ENCODE data around the gene GALNTL6.
"Not testable (repeated sequence)": the region's sequence is repeated elsewhere in the genome, so short reads cannot be mapped to it uniquely, and the experiment has no call there.

The GALNTL6 gene

DNA sequence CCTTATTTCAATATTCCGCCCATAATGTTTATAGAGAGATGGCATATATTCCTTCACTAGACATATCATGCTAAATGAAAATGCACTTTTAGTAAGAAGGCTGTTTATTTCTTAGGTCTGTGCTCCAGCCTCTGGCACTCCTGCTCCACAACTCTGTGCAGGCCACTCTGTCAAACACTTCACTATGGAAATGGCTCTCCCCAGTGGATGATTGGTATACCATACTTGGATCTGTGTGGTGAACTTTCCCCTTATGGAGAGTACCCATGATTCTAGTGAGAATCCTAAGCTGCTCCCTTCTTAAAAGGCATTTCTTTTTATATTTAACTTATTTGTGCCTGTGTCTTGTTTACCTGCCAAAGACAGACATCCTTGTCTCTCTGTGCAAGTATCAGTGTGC is 875.3 kb downstream of the GALNTL6 start:
- DNase-seq: no peak

DNA sequence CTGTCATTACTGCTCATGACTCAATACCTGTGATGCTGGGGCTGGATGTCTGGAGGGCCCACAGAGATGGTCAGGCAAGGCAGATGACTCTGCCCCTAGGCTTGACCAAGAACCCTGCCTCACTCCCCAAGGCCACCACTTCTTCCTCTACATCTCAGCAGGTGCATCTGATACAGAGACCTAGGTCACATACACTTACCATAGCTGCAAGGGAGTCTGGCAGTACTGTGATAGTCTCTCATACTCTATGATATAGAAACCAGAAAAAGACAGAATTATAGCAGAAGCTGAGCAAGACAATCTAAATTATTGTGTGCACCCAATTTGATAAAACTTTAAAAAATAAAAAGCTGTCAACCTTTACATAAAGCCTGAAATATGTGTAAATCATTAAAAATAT is 878.3 kb downstream of the GALNTL6 start:
- no peak for DNase-seq

DNA sequence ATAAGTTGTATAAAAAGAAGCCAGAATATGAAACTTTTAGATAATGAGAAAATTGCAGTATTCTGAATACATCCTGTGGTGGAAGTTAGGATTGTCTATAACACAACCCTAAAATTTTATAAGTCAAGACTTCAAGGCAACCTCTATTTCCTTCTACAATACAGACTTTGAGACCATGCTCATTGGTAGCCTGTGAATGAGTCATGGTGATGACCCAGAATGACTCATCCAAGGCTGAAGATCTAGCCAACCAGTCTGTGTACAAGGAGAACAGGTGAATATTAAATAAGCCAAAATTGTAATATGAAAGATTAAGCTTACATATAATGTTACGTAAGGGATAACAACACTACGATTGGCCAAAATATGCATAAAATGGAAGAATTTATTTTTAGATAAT is 879.5 kb downstream of the GALNTL6 start:
- DNase-seq: no peak

DNA sequence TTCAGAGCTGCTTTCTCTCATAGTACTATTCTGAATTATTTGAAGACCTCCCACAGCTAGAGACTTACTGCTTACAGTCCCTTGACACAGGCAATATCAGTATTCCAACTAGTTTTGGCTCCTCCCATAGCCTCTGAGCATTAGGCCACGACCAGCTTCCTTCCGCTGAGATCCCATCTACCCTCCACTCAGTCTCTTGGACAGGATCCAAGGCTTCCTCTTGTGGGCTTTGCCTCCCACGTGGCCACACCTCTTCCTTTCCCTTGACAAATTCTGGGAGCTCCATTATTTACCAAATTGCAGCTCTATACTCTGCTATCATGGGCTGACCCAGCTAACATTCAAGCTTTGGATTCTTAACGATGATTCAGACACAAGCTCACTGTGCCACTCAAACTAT is 885.1 kb downstream of the GALNTL6 start:
- no peak for DNase-seq

DNA sequence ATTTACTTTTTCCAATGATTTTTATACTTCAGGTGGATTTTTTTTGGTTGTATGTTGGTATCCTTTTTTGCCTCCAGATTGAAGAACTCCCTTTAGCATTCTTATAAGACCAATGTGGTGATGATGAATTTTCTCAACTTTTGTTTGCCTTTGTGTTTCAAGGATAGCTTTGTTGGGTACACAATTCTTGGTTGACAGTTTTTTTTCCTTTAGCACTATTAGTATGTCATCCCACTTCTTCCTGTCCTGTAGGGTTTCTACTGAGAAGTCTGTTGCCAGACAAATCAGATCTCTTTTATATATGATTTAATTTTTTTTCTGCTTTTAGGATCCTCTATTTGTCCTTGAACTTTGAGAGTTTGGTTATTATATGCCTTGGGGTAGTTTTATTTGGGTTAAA is 892.4 kb downstream of the GALNTL6 start:
- no peak for DNase-seq

DNA sequence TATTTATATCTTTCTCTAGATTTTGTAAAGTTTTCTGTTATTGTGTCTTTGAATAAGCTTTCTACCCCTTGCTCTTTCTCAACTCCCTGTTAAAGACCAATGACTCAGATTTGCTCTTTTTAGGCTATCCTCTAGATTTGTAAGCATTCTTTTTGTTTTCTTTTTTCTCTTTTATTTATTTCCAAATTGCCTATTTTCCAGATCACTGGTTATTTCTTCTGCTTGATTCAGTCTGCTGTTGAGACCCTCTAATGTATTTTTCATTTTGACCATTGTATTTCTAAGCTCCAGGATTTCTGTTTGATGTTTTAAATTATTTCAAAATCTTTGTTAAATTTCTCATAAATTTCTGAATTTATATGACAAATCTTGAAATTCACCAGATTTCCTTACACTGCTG is 892.8 kb downstream of the GALNTL6 start:
- DNase-seq: no peak

DNA sequence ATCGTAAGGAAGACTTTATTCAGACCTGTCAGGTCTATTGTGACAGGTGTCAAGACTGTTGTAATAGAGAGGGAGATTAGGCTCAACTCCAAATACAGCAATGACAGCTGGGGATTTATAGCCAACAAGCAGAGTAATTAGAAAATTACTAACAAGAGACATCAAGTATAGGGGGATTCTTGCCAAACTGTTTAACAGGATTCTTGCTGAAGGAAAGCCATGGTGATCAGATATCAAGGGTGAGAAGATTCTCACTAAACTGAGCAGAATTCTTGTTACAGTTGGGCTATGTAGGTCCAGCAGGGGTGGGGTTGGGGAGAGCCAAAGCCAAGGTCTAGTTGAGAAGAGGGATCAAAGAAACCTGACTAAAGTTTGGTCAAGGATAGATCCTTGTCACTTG is 894.4 kb downstream of the GALNTL6 start:
- DNase-seq: no peak

DNA sequence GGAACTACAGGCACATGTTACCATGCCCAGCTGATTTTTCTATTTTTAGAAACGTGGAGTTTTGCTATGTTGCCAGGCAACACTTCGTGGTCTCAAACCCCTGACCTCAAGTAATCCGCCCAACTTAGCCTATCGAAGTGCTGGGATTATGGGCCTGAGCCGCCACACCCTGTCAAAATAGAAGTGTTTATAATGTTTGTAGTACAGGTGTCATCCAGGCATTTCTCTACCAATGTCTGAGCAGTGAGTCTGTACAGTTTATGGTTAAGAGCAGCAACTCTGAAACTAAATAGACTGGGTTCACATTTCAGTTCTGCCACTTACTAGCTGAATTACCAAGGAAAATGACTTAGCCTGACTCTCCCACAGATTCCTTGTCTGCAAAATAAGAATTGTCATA is 895.0 kb downstream of the GALNTL6 start:
- DNase-seq: no peak

DNA sequence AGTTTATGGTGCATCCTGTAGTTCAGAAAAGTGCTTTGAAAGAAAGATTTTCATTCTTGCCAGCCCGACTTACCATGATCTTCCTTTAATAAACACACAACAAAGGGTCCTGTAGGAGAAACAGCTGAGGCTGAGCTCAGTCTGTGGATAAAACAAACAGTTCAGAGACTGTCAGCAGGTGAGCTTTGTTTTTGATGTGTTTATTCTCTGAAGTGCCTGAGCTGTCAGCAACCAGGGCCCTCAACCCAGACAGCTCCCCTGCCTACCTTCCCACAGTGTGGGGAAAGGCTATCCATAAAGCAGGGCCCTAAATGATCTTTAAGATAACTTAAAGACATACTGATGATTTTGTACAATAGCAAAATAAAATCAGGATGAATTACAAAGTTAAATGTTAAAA is 896.2 kb downstream of the GALNTL6 start:
- no peak for DNase-seq

DNA sequence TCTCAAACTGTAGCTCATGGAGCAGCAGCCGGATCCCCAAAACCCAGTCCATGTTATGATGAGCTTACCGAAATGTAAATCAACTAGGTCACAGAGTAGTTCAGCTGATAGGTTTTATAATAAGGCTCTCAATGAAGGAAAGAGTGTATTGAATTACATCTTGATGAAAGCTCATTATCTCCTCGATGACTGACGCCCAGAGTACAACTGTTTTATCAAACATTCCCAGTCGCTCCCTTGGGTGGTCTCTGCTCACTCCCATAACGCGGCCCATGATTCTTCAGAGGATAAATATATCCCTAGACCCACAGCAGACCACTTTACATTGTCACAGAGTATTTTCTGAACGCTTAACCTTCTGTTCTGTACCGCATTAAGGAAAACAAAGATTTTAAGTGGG is 903.1 kb downstream of the GALNTL6 start:
- no peak for DNase-seq

DNA sequence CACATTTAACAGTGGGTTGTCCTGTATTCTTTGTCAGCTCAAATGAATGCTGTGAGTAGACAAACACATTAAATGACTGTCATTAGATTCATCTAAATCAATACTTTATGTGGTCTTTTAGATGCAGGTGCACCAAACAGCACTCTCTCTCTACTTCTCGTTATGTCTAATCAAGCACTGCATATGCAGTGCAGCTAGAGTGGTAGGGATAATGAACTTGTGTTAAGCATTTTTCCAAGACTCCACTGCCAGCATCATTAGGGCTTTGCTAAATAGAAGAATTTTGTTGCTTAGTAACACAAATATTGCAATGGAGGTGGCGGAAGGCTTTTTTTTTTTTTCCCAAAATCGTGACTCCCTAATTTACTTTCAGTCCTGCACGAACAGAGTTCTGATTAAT is 908.5 kb downstream of the GALNTL6 start:
- DNase-seq: no peak

DNA sequence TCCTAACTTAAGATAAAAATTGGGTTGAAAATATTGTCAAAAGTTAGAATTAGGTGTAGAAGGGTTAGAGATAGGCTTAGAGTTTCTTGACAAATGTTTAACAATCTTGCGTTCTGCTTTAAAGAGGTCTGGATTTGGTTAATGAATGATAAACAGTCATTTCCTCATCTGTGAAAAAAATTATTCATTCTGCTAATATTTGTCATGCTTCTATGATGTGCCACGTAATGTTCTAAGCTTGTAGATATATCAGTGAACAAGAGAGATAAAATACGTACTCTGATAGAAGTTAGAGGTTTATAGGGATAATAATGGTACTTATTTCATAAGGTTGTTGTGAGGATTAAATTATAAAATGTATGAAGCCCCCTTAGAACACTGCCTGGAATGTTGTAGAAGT is 912.4 kb downstream of the GALNTL6 start:
- no peak for DNase-seq

DNA sequence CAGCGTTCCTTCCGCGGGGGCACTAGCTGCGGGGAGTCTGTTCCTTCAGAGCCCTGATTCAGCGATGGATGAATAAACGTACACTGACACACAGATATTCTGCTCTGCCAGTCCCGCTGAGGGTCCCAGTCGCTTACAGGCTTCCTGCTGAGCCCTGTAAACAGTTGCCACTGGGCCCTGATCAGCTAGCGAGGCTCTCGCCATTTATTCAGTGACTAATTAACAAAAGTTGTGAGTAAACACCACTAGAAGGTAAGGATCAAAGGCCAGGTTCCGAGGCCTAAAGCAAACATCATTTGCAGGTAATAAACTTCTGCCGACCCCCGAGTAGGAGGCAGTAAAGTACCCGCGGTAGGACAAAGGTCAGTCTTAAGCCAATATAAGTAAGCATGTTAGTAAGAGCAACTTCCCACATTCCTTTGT is 912.8 kb downstream of the GALNTL6 start:
- no peak for DNase-seq

DNA sequence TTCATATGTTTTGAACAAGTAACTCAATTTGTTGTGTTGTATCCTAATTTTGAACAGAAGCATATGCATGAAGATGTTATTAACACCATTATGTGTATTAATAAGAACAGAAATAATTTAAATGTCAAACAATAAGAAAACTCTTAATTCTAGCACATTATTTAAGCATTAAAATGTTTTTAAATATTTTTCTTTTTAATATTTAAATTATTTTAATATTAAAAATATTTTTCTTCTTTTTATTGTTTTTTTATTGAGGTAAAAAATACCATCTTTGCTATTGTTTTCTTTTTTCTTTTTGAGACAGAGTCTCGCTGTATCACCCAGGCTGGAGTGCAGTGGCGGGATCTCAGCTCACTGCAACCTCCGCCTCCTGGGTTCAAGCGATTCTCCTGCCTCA is 914.4 kb downstream of the GALNTL6 start:
- DNase-seq: no peak

DNA sequence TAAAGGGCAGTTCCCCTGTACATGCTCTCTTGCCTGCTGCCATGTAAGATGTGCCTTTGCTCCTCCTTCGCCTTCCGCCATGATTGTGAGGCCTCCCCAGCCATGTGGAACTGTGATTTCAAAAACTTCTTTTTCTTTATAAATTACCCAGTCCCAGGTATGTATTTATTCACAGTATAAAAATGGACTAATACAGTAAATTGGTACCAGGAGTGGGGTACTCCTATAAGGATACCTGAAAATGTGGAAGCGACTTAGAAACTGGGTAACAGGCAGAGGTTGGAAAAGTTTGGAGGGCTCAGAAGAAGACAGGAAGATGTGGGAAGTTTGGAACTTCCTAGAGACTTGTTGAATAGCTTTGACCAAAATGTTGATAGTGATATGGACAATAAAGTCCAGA is 920.4 kb downstream of the GALNTL6 start:
- not testable (repeated sequence) for DNase-seq

DNA sequence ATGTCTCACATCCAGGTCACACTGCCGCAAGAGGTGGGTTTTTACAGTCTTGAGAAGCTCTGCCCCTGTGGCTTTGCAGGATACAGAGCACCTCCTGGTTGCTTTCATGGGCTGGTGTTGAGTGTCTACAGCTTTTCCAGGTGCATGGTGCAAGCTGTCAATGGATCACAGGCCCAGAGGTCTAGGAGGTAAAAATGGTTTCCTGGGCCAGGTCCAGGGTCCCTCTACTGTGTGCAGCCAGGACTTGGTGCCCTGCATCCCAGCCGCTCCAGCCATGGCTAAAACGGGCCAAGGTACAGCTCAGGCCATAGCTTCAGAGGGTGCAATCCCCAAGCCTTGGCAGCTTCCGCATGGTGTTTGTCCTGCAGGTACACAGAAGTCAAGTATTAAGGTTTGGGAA is 921.4 kb downstream of the GALNTL6 start:
- no peak for DNase-seq

DNA sequence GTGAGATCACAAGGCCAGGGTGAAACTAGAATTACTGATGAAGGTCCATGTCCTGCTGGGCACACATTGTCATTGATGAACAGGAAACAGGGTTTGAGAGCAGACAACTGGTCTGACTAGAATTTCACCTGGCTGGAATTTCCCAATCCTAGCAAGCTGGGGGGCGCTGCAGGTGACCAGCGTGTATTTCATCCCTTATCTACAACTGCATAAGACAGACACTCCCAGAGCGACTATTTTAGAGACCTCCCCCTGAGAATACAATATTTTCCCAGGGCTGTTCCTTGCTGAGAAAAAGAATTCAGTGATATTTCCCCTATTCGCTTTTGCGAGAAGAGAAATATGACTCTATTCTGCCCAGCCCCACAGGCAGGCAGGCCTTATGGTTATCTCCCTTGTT is 922.8 kb downstream of the GALNTL6 start:
- DNase-seq: no peak

DNA sequence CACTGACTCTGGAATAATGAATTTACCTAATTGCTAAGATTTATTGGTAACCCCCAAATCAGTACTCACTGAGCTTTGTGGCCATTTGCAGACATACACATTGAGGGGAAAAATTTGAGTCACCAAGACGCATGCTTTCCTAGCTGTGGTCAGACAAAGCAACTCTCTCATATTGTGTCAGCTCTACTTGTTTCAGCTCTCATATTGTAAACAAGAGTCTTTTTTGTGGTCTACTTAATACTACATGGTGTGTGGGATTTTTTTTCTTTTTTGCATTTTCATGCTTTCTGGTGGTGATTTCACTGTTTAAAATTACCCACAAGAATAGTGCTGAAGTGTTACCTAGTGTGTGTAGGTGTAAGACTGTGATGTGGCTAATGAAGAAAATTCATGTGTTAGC is 927.2 kb downstream of the GALNTL6 start:
- DNase-seq: no peak

DNA sequence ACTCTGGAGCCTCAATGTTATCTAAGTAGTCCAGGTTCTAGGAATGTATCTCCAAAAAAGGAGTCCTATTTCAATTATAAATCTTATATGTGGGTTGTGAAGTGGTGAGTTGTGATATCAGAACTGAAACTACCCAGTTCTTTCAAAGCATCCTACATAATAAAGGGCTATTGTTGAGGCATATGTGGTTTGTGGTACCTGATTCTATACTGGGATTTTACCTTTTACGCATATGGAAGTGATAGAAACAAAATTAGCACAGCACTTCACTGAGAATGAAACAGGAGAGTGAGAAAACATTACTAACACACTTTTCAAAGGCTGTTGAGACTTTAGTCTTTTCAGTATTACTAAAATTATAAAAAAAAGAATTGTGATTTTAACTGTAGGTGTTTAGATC is 937.7 kb downstream of the GALNTL6 start:
- no peak for DNase-seq

DNA sequence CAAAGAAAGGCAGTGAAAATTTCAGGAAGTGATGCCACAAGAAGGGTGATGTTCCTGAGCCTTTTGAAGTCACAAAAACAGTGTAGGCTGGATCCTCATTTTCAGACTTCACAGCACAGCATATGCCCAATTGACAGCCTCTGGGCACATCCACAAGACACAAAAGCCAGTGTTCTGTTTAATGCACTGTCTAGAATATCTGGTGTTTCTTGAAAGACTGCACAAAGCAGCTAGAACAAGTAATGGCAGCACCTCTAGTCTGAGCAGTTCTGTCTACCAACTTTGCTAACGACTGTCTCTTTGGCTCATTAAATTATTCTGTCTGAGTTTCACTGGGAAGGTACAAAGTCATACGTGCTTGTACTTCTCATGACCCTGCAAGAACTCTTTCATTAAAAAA is 938.3 kb downstream of the GALNTL6 start:
- no peak for DNase-seq

DNA sequence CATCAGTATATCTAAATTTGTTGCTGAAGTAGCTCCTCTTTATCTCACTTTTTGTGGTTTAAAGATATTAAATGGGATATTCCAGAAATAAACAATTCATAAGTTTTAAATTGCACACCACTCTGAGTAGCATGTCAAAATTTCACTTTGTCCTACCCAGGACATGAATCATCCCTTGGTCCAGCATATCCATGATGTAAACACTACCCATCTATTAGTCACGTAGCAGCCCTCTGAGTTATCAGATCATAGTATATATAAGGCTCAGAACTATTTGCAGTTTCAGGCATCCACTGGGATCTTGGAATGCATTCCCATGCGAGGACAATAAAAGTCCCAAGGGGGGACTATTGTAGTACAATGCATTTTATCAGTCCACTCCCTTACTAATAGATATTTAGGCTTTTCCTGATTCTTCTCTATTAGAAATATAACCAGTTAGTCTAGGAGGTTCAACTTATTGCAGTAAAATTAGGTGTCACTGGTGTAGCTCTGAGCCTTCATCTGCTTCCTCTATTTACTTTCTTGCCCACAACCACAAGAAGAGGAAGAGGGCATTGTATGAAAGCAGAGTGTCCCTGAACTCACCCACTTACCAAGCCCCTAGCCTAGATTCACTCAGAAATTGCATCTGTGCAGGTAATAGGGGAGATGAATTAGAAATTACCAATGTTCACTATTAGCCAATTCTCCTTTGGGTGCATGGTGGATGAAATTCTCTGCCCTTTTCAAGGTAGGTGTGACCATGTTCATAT is 945.6 kb downstream of the GALNTL6 start:
- DNase-seq: no peak

DNA sequence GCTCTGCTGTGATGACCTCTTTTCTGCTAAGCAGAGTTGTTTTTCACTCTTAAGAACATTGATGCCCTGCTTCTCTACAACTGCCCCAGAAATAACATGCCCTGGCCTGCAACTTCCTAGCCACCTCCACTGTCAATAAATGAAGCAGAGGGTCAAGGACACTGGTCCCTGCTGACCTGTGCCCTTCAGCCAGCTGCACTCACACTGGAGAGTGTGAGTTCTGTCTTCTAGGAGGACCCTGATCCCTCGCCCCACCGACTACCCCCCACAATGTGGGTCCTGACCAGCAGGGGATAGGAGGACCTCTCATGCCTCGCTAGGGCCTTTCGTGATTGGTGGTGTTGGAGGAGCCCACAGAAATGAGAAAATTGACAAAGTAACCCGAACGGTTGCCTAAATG is 947.3 kb downstream of the GALNTL6 start:
- no peak for DNase-seq

DNA sequence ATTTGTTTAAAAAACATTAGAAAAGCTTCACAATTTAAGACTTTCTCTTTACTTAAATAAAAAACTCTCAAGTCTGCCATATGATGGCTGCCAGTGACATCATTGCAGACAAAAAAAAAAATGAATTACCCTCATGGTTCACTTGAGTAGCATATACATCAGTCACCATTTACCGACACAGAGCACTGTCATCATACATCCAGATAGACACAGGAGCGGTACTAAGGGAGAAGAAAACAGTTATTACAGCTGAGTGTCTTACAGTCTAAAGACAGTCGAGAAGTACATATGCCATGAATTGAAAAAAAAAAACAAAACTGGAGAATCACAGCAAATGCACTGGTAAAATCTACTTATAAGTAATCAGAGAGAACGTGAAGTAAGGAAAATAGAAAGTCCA is 949.7 kb downstream of the GALNTL6 start:
- DNase-seq: no peak

DNA sequence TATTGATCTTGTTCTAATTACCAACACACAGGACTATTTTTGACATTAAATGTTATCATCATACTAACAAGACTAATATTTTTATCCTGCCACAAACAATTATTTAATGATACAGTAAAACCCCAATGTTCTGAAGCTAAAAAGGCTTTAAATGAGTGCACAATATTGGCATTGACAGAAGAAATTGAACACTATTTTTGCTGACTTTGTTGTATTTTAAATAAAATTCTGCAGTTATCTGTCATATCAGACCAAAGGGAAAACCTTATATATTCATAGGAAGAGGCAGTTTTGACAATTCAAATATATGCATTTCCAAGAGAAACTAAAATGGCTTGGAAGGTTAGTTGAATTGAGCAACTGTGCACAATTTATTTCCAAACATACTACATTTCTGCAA is 957.6 kb downstream of the GALNTL6 start:
- DNase-seq: no peak

DNA sequence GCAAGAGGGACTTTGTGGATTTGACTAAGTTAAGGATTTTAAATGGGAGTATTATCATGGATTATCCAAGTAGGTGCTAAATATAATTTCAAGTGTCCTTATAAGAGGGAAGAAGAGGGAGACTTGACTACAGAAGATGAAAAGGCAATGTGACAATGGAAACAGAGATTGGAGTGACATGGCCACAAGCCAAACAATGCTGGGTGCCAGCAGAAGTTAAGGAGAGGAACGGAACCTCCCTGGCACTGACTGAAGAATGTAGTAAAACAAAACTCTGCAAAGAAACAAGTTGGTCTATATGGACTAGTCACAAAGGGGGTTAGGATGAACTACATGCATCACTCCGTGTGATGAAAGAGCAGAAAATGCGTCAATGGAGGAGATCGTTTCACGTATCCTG is 959.6 kb downstream of the GALNTL6 start:
- no peak for DNase-seq

Data from activated CD4-positive, alpha-beta T cell treated with anti-CD3 and anti-CD28 coated beads for 1 hour (primary cell).